K562 (cell line): ENCODE measurements around the gene SLC24A4. TPM values are rescaled to one million over a fixed set of nuclear protein-coding genes. Genes with fewer than 3 reads are reported as not detected.

Experiments
- ATAC-seq: fragments of 200-7000 bp; cut with Tn5 transposase; 3 replicates; pipeline ENCODE4 v1.9.1; 2020; ENCODE audit warnings: moderate library complexity
- BruUV-seq: library from RNA; stranded (reverse); fragments of 400-500 nt; replicated peaks from 2 replicates; lab custom pipeline; 2021; lab: Mats Ljungman, UMichigan
- CTCF ChIA-PET: fragments of 300-600 bp; formaldehyde crosslinking; extraction: SDS; loops from one replicate; lab custom pipeline; 2021; ENCODE audit warnings: low intra/inter-chr PET ratio; lab: Yijun Ruan, JAX
- POLR2A ChIA-PET: fragments of 300-600, 350-650 bp; sonication (Branson Sonifier 250); formaldehyde crosslinking; extraction: SDS; loops from one replicate; lab custom pipeline; 2021; ENCODE audit warnings: antibody characterized with exemption, inconsistent platforms; lab: Yijun Ruan, JAX
- DNase-seq, 4 experiments: peaks; one replicate each; pipeline versions ENCODE4 v3.0.0 to v3.0.0-alpha.2; 2011 to 2018; ENCODE audit warnings: low spot score in 3 of 4, mixed read lengths in 3 of 4; ENCODE audit errors: extremely low read depth in 1 of 4
- FAIRE-seq: peaks from 2 replicates; lab custom pipeline; 2011; peaks lifted over from hg19 to GRCh38; lab: Jason Lieb, UNC
- H2AFZ ChIP-seq: 2 replicates; pipeline ENCODE4 v1.6.0; 2011; ENCODE audit warnings: low read depth, low read length, control low read depth, inconsistent platforms
- H3K27ac ChIP-seq: fragments of 200-600 bp; 3 replicates; pipeline ENCODE4 v1.8.0; 2011; ENCODE audit warnings: low read depth, mild to moderate bottlenecking, control low read depth, inconsistent platforms, low read length, moderate library complexity, mixed read lengths; ENCODE audit errors: extremely low read depth
- H3K27me3 ChIP-seq, 2 experiments: fragments of 300-600 bp in 1 of 2; 2 replicates in 1 of 2; 3 replicates in 1 of 2; pipeline versions ENCODE4 v1.6.0 to v1.8.0; 2011; ENCODE audit warnings: inconsistent platforms in 2 of 2, low read length in 2 of 2, mild to moderate bottlenecking in 1 of 2, mixed read lengths in 1 of 2, moderate library complexity in 1 of 2; ENCODE audit not compliant: control insufficient read depth in 2 of 2, insufficient read depth in 2 of 2
- H3K36me3 ChIP-seq: fragments of 300-600 bp; 3 replicates; pipeline ENCODE4 v1.8.0; 2011; ENCODE audit warnings: mild to moderate bottlenecking, low read length, inconsistent platforms; ENCODE audit not compliant: control insufficient read depth, insufficient read depth
- H3K4me1 ChIP-seq, 2 experiments: fragments of 200-600 bp in 1 of 2; replicated peaks in 1 of 2; 2 replicates in 1 of 2; 3 replicates in 1 of 2; pipeline versions ENCODE4 v1.5.1 to v1.8.0; 2011; ENCODE audit warnings: inconsistent platforms in 2 of 2, low read length in 2 of 2, mild to moderate bottlenecking in 1 of 2, mixed read lengths in 1 of 2, moderate library complexity in 1 of 2; ENCODE audit not compliant: control insufficient read depth in 2 of 2, insufficient read depth in 2 of 2
- H3K4me2 ChIP-seq: 2 replicates; pipeline ENCODE4 v1.6.1; 2011; ENCODE audit warnings: low read length, control low read depth, inconsistent platforms, mixed read lengths; ENCODE audit not compliant: insufficient read depth
- H3K4me3 ChIP-seq: fragments of 200-600 bp; sonication (generic), shearing (Covaris generic); 2 replicates; pipeline ENCODE4 v1.5.1; 2016; ENCODE audit warnings: control low read depth, inconsistent platforms
- H3K79me2 ChIP-seq: fragments of 200-600 bp; 3 replicates; pipeline ENCODE4 v1.8.0; 2011; ENCODE audit warnings: low read length, inconsistent platforms; ENCODE audit not compliant: control insufficient read depth, insufficient read depth
- H3K9ac ChIP-seq, 2 experiments: 2 replicates each; pipeline versions ENCODE4 v1.6.0 to v1.6.1; 2011; ENCODE audit warnings: low read depth in 2 of 2, low read length in 2 of 2, control low read depth in 1 of 2, inconsistent platforms in 1 of 2, mild to moderate bottlenecking in 1 of 2, mixed read lengths in 1 of 2; ENCODE audit not compliant: insufficient read depth in 1 of 2
- H3K9me1 ChIP-seq: one replicate; pipeline ENCODE4 v1.6.0; 2011; ENCODE audit warnings: inconsistent platforms, mild to moderate bottlenecking, low read length, moderate library complexity; ENCODE audit not compliant: control insufficient read depth, insufficient read depth
- H3K9me3 ChIP-seq: replicated peaks from 2 replicates; pipeline ENCODE4 v1.5.1; 2011; ENCODE audit warnings: low read depth, low read length, inconsistent platforms; ENCODE audit not compliant: control insufficient read depth, insufficient read depth
- H4K20me1 ChIP-seq: replicated peaks from 2 replicates; pipeline ENCODE4 v1.6.1; 2011; ENCODE audit warnings: low read length, inconsistent platforms, mixed read lengths; ENCODE audit not compliant: control insufficient read depth, insufficient read depth
- BACH1 ChIP-seq: fragments of 200-800 bp; sonication (Bioruptor generic); IDR thresholded peaks from 2 replicates; pipeline ENCODE4 v1.6.1; 2016; ENCODE audit warnings: missing genetic modification characterization, missing compliant biosample characterization
- C11orf30 ChIP-seq: fragments of 450-650 bp; IDR thresholded peaks from 2 replicates; pipeline ENCODE4 v1.6.1; 2016; ENCODE audit warnings: low read depth, mild to moderate bottlenecking
- CCAR2 ChIP-seq: fragments of 200-400 bp; formaldehyde crosslinking; IDR thresholded peaks from 2 replicates; pipeline ENCODE4 v1.6.1; 2017; ENCODE audit warnings: mild to moderate bottlenecking, low read depth, low read length
- DNMT1 ChIP-seq: fragments of 450-650 bp; IDR thresholded peaks from 2 replicates; pipeline ENCODE4 v1.6.1; 2016; ENCODE audit warnings: antibody characterized with exemption, mild to moderate bottlenecking
- ELF2 ChIP-seq: fragments of 250-450 bp; sonication (Bioruptor Pico); IDR thresholded peaks from 2 replicates; pipeline ENCODE4 v1.5.0; 2021; ENCODE audit warnings: mild to moderate bottlenecking
- ETS2 ChIP-seq: IDR thresholded peaks from 2 replicates; pipeline ENCODE4 v1.6.1; 2016; ENCODE audit warnings: borderline replicate concordance, missing genetic modification characterization, mild to moderate bottlenecking, moderate library complexity, missing compliant biosample characterization; ENCODE audit not compliant: poor library complexity, severe bottlenecking
- HDAC3 ChIP-seq: fragments of 450-650 bp; IDR thresholded peaks from 2 replicates; pipeline ENCODE4 v1.6.1; 2018; ENCODE audit warnings: borderline replicate concordance, mild to moderate bottlenecking, moderate library complexity; ENCODE audit not compliant: partially characterized antibody
- ILF3 ChIP-seq: fragments of 450-650 bp; IDR thresholded peaks from 2 replicates; pipeline ENCODE4 v1.6.1; 2018; ENCODE audit warnings: antibody characterized with exemption, mild to moderate bottlenecking, moderate library complexity, borderline replicate concordance
- LARP7 ChIP-seq: fragments of 450-650 bp; IDR thresholded peaks from 2 replicates; pipeline ENCODE4 v1.6.1; 2016
- MAFF ChIP-seq: IDR thresholded peaks from 2 replicates; pipeline ENCODE4 v1.6.1; 2012; ENCODE audit warnings: low read length, improper control_type of control experiment
- NFIX ChIP-seq: fragments of 250-450 bp; sonication (Bioruptor Pico); IDR thresholded peaks from 2 replicates; pipeline ENCODE4 v1.4.0; 2020; ENCODE audit warnings: low read depth, mild to moderate bottlenecking, moderate library complexity
- NR3C1 ChIP-seq: sonication (generic); formaldehyde crosslinking; IDR thresholded peaks from 2 replicates; pipeline ENCODE4 v1.8.1; 2022; ENCODE audit warnings: missing genetic modification reagents
- NUFIP1 ChIP-seq: fragments of 450-650 bp; IDR thresholded peaks from 2 replicates; pipeline ENCODE4 v1.6.1; 2018; ENCODE audit not compliant: partially characterized antibody
- OTX1 ChIP-seq: fragments of 450-650 bp; formaldehyde crosslinking; IDR thresholded peaks from 2 replicates; pipeline ENCODE4 v1.4.0; 2022; ENCODE audit warnings: mild to moderate bottlenecking
- PTTG1 ChIP-seq: fragments of 450-650 bp; IDR thresholded peaks from 2 replicates; pipeline ENCODE4 v1.6.1; 2016; ENCODE audit warnings: low read depth, mild to moderate bottlenecking, missing genetic modification characterization, missing compliant biosample characterization
- RBM25 ChIP-seq: fragments of 200-400 bp; formaldehyde crosslinking; IDR thresholded peaks from 2 replicates; pipeline ENCODE4 v1.6.1; 2018; ENCODE audit warnings: low read length, low read depth, moderate library complexity; ENCODE audit not compliant: severe bottlenecking
- SMAD2 ChIP-seq: fragments of 150-350 bp; IDR thresholded peaks from 2 replicates; pipeline ENCODE4 v1.6.1; 2014; ENCODE audit warnings: low read depth, mild to moderate bottlenecking, low read length
- SOX6 ChIP-seq: fragments of 450-650 bp; IDR thresholded peaks from 2 replicates; pipeline ENCODE4 v1.6.1; 2014; ENCODE audit warnings: mild to moderate bottlenecking
- TFAM ChIP-seq: fragments of 250-450 bp; sonication (Bioruptor Pico); conservative IDR thresholded peaks from 2 replicates; pipeline ENCODE4 v1.5.0; 2021; ENCODE audit warnings: mild to moderate bottlenecking, moderate library complexity
- ZFPM2 ChIP-seq: fragments of 250-450 bp; sonication (Bioruptor Pico); IDR thresholded peaks from 2 replicates; pipeline ENCODE4 v1.5.1; 2022; ENCODE audit warnings: mild to moderate bottlenecking
- ZNF316 ChIP-seq: fragments of 450-650 bp; IDR thresholded peaks from 2 replicates; pipeline ENCODE4 v1.6.1; 2016
- ZNF444 ChIP-seq: fragments of 250-450 bp; sonication (Bioruptor Pico); IDR thresholded peaks from 2 replicates; pipeline ENCODE4 v1.4.0; 2020; ENCODE audit warnings: mild to moderate bottlenecking, moderate library complexity
- ZSCAN29 ChIP-seq: fragments of 450-650 bp; IDR thresholded peaks from 2 replicates; pipeline ENCODE4 v1.6.1; 2017
- WGBS: fragments of 100-300 bp; shearing (Covaris generic); methylation state at CpG from one replicate; pipeline ENCODE4 v1.1.6; 2016; ENCODE audit warnings: low coverage, mixed read lengths; ENCODE audit not compliant: insufficient coverage; ENCODE audit errors: missing lambda C conversion rate; 5-methylcytosine and 5-hydroxymethylcytosine counted together
- in situ Hi-C: fragments of 300-500 bp; cut with MboI; formaldehyde crosslinking; loops from 4 replicates; pipeline ENCODE4 v1.15.0; 2018; ENCODE audit warnings: inconsistent platforms, mixed read lengths
- intact Hi-C: fragments of 100-400 bp; cut with micrococcal nuclease; formaldehyde crosslinking; loops from 2 replicates; pipeline ENCODE4 v1.14.2; 2022
- polyA plus RNA-seq, 8 experiments: library from polyadenylated mRNA; depleted of rRNA in 4 of 8; stranded (reverse) in 5 of 8; unstranded in 3 of 8; fragments of >200 nt; fragmentation: Nextera tagmentation in 2 of 8; fragmentation: Illumina TruSeq in 1 of 8; extraction: Ambion mirVana in 2 of 8; extraction: Trizol in 1 of 8; gene quantifications; 2 replicates each; pipeline versions ENCODE4 v1.2.1 to v1.2.3, GENCODE V29; 2011 to 2014; ENCODE audit warnings: inconsistent platforms in 1 of 8, missing spikeins in 1 of 8
- total RNA-seq, 7 experiments: library from RNA; depleted of rRNA in 6 of 7; stranded (reverse); fragments of >200 nt in 6 of 7; fragmentation: Illumina TruSeq in 2 of 7; extraction: Trizol in 2 of 7; gene quantifications; 2 replicates each; pipeline versions ENCODE4 v1.2.1 to v1.2.3, GENCODE V29; 2011 to 2021; ENCODE audit warnings: low replicate concordance in 1 of 7
- TF ChIP-seq, protein P1 (sequence below): sonication (generic); formaldehyde crosslinking; IDR thresholded peaks from 2 replicates; pipeline ENCODE4 v1.8.0; 2022; ENCODE audit warnings: missing genetic modification reagents, mild to moderate bottlenecking, borderline replicate concordance
- TF ChIP-seq, protein P2 (sequence below): fragments of 450-650 bp; IDR thresholded peaks from 2 replicates; pipeline ENCODE4 v1.6.1; 2016
- TF ChIP-seq, protein P3 (sequence below): fragments of 450-650 bp; IDR thresholded peaks from 2 replicates; pipeline ENCODE4 v1.6.1; 2016; ENCODE audit warnings: missing biosample characterization, missing genetic modification characterization

The SLC24A4 gene
- total and polyA plus RNA-seq, 9 of the 15 experiments (the other 6 are each of a cell fraction or from before 2014, with no cell fraction given) = not detected

DNA sequence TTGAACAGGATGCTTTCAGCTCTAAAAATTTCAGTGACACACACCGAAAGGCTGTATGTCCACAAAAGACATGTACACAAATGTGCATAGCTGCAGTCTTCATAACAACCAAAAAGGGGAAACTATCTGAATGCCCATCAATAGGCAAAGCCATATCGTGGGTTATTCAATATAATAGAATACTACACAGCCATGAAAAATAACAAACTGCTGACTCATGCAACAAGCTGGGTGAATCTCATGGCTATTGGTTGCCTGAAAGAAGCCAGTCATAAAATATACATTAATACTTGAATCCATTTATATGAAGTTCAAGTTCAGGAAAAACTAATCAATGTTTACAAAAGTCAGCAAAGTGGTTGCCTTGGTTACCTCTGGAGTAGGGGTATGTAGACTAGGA lies 132.3 kb downstream of the SLC24A4 start:
- no peak overlapping the region for H3K4me3 ChIP-seq
- no peak overlapping the region for H3K9ac ChIP-seq
- no peaks in the 10 kb centered on the region for H3K79me2 ChIP-seq
- no TSS peak for BruUV-seq
- H2AFZ ChIP-seq = no peak overlapping the region
- H3K4me1 ChIP-seq = no peaks in the 10 kb centered on the region
- ChIA-PET CTCF (no interaction called here), POLR2A (no interaction called here)
- DNase-seq = no peak
- no peak for FAIRE-seq
- H3K4me2 ChIP-seq = no peak overlapping the region
- intact Hi-C loops = no loop called here
- no peak for ATAC-seq
- 0% methylated on average over 1 of the region's 2 CpGs for WGBS
- H3K27me3 ChIP-seq = peaks cover 3 to 55% of the 10 kb centered on the region in 2 experiments; a peak in 3 of 5 replicates
- in situ Hi-C loops = no loop called here
- no peaks in the 10 kb centered on the region for H3K36me3 ChIP-seq
- H3K9me1 ChIP-seq = no peaks in the 10 kb centered on the region
- H4K20me1 ChIP-seq = no peaks in the 10 kb centered on the region
- H3K27ac ChIP-seq = no peak overlapping the region
- H3K9me3 ChIP-seq = no peaks in the 10 kb centered on the region
- TF ChIP-seq, protein P1, sequence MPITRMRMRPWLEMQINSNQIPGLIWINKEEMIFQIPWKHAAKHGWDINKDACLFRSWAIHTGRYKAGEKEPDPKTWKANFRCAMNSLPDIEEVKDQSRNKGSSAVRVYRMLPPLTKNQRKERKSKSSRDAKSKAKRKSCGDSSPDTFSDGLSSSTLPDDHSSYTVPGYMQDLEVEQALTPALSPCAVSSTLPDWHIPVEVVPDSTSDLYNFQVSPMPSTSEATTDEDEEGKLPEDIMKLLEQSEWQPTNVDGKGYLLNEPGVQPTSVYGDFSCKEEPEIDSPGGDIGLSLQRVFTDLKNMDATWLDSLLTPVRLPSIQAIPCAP (CRISPR knock-in tag) = no peak
- TF ChIP-seq NFIX (CRISPR knock-in tag) (no peak), ETS2 (tag) (no peak), ZFPM2 (no peak), SOX6 (no peak), NUFIP1 (no peak), C11orf30 (peak; percentile 41; the same call in 1 of the 2 replicates), NR3C1 (no peak), CCAR2 (no peak), PTTG1 (tag) (no peak), ZNF316 (peak; percentile 62), RBM25 (peak; percentile 59), ZSCAN29 (no peak), OTX1 (CRISPR knock-in tag) (no peak), DNMT1 (no peak), LARP7 (no peak), ZNF444 (CRISPR knock-in tag) (no peak), TFAM (CRISPR knock-in tag) (no peak), SMAD2 (no peak), BACH1 (tag) (no peak), HDAC3 (no peak), ELF2 (CRISPR knock-in tag) (no peak), MAFF (peak; percentile 61), ILF3 (no peak)
- TF ChIP-seq, protein P2, sequence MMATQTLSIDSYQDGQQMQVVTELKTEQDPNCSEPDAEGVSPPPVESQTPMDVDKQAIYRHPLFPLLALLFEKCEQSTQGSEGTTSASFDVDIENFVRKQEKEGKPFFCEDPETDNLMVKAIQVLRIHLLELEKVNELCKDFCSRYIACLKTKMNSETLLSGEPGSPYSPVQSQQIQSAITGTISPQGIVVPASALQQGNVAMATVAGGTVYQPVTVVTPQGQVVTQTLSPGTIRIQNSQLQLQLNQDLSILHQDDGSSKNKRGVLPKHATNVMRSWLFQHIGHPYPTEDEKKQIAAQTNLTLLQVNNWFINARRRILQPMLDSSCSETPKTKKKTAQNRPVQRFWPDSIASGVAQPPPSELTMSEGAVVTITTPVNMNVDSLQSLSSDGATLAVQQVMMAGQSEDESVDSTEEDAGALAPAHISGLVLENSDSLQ = no peak
- TF ChIP-seq, protein P3, sequence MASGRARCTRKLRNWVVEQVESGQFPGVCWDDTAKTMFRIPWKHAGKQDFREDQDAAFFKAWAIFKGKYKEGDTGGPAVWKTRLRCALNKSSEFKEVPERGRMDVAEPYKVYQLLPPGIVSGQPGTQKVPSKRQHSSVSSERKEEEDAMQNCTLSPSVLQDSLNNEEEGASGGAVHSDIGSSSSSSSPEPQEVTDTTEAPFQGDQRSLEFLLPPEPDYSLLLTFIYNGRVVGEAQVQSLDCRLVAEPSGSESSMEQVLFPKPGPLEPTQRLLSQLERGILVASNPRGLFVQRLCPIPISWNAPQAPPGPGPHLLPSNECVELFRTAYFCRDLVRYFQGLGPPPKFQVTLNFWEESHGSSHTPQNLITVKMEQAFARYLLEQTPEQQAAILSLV (tag) = no peak
